Astrocyte (in vitro differentiated cells and primary cell): ENCODE data around the gene GAB2. TPM values are rescaled to one million over a fixed set of nuclear protein-coding genes. Genes with fewer than 3 reads are reported as not detected.

Source experiments
- DNase-seq: peaks from one replicate; pipeline ENCODE4 v3.0.0-alpha.2; 2010; ENCODE audit warnings: low read depth
- FAIRE-seq: peaks from 2 replicates; lab custom pipeline; 2011; peaks lifted over from hg19 to GRCh38; lab: Jason Lieb, UNC
- H2AFZ ChIP-seq: 2 replicates; pipeline ENCODE4 v1.6.0; 2012; ENCODE audit warnings: low read depth, low read length, inconsistent platforms
- H3K27ac ChIP-seq: 2 replicates; pipeline ENCODE4 v1.5.1; 2011; ENCODE audit warnings: low read depth, low read length, inconsistent platforms
- H3K27me3 ChIP-seq: 2 replicates; pipeline ENCODE4 v1.6.0; 2011; ENCODE audit warnings: low read length, inconsistent platforms; ENCODE audit not compliant: insufficient read depth
- H3K36me3 ChIP-seq: 2 replicates; pipeline ENCODE4 v1.5.1; 2011; ENCODE audit warnings: low read length, inconsistent platforms; ENCODE audit not compliant: insufficient read depth
- H3K4me1 ChIP-seq: 2 replicates; pipeline ENCODE4 v1.5.1; 2011; ENCODE audit warnings: low read length, inconsistent platforms; ENCODE audit not compliant: insufficient read depth
- H3K4me2 ChIP-seq: 2 replicates; pipeline ENCODE4 v1.6.0; 2012; ENCODE audit warnings: low read length, inconsistent platforms
- H3K4me3 ChIP-seq: 2 replicates; pipeline ENCODE4 v1.5.1; 2011; ENCODE audit warnings: low read depth, mild to moderate bottlenecking, low read length, inconsistent platforms; ENCODE audit not compliant: insufficient read depth
- H3K79me2 ChIP-seq: 2 replicates; pipeline ENCODE4 v1.6.0; 2012; ENCODE audit warnings: mild to moderate bottlenecking, low read length, inconsistent platforms; ENCODE audit not compliant: insufficient read depth
- H3K9ac ChIP-seq: 2 replicates; pipeline ENCODE4 v1.6.0; 2012; ENCODE audit warnings: mild to moderate bottlenecking, low read length, inconsistent platforms
- H3K9me3 ChIP-seq: 2 replicates; pipeline ENCODE4 v1.5.1; 2012; ENCODE audit warnings: low read depth, mild to moderate bottlenecking, low read length, inconsistent platforms; ENCODE audit not compliant: insufficient read depth
- H4K20me1 ChIP-seq: 2 replicates; pipeline ENCODE4 v1.6.0; 2012; ENCODE audit warnings: low read length, inconsistent platforms; ENCODE audit not compliant: insufficient read depth
- H3K27ac Mint-ChIP-seq: one replicate; pipeline ENCODE4 v1.8.0; 2021; ENCODE audit warnings: mild to moderate bottlenecking, mixed read lengths; ENCODE audit not compliant: unreplicated experiment
- H3K27me3 Mint-ChIP-seq: one replicate; pipeline ENCODE4 v1.8.0; 2021; ENCODE audit warnings: low read depth, mixed read lengths; ENCODE audit not compliant: unreplicated experiment
- H3K36me3 Mint-ChIP-seq: one replicate; pipeline ENCODE4 v1.8.0; 2021; ENCODE audit warnings: low read depth, mixed read lengths; ENCODE audit not compliant: unreplicated experiment
- H3K4me1 Mint-ChIP-seq: one replicate; pipeline ENCODE4 v1.8.0; 2021; ENCODE audit warnings: low read depth, mixed read lengths; ENCODE audit not compliant: unreplicated experiment
- H3K4me3 Mint-ChIP-seq: one replicate; pipeline ENCODE4 v1.8.0; 2021; ENCODE audit warnings: mild to moderate bottlenecking, moderate library complexity, mixed read lengths; ENCODE audit not compliant: unreplicated experiment
- H3K9me3 Mint-ChIP-seq: one replicate; pipeline ENCODE4 v1.8.0; 2021; ENCODE audit warnings: mild to moderate bottlenecking, mixed read lengths; ENCODE audit not compliant: unreplicated experiment
- CTCF ChIP-seq: IDR thresholded peaks from 2 replicates; pipeline ENCODE4 v1.5.1; 2011; ENCODE audit warnings: low read depth, mild to moderate bottlenecking, inconsistent platforms, low read length, moderate library complexity; ENCODE audit not compliant: insufficient read depth
- EZH2 ChIP-seq: IDR thresholded peaks from 2 replicates; pipeline ENCODE4 v1.6.1; 2012; ENCODE audit warnings: mild to moderate bottlenecking, low read length, inconsistent platforms; ENCODE audit not compliant: insufficient read depth
- total RNA-seq: library from RNA; stranded (reverse); gene quantifications from 2 replicates; pipeline ENCODE4 v1.2.1, GENCODE V29; 2021

Gene GAB2
- total RNA-seq, 1 donor from 2014 or later, result 18.2 TPM

DNA sequence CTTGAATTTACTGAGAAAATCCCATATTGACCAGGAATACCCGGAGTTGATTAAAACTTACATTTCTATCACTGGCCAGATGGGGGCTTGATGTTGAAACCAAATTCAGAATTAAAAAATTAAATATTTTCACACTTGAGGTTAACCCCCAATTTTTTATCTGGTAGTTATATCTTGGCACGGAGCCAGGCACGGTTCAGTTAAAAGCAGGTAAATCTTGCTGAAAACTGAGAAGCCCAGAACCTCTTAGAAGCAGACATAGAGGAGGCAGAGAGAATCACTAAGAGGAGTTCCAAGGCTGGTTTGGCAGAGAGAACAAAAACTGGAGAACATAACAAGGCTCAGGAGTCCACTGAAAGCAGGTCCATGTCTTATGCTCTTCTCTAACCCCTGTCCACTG, 151.2 kb downstream of the GAB2 start:
- DNase-seq (no peak), FAIRE-seq (no peak)
- Histone ChIP-seq H3K27me3 (no peaks in the 10 kb centered on the region), H3K27ac (no peak overlapping the region), H3K4me3 (no peak overlapping the region), H3K36me3 (no peaks in the 10 kb centered on the region), H2AFZ (no peak overlapping the region), H3K79me2 (no peaks in the 10 kb centered on the region), H3K9me3 (no peaks in the 10 kb centered on the region), H3K9ac (no peak overlapping the region), H4K20me1 (no peaks in the 10 kb centered on the region), H3K4me2 (no peak overlapping the region), H3K4me1 (no peaks in the 10 kb centered on the region)
- no peaks in the 10 kb centered on the region for H3K27me3 Mint-ChIP-seq
- TF ChIP-seq EZH2 (no peak), CTCF (no peak)
- H3K4me1 Mint-ChIP-seq, result peaks cover 3% of the 10 kb centered on the region
- H3K9me3 Mint-ChIP-seq, result peaks cover 2% of the 10 kb centered on the region
- no peak overlapping the region for H3K27ac Mint-ChIP-seq
- peaks cover 2% of the 10 kb centered on the region for H3K36me3 Mint-ChIP-seq
- no peak overlapping the region for H3K4me3 Mint-ChIP-seq

DNA sequence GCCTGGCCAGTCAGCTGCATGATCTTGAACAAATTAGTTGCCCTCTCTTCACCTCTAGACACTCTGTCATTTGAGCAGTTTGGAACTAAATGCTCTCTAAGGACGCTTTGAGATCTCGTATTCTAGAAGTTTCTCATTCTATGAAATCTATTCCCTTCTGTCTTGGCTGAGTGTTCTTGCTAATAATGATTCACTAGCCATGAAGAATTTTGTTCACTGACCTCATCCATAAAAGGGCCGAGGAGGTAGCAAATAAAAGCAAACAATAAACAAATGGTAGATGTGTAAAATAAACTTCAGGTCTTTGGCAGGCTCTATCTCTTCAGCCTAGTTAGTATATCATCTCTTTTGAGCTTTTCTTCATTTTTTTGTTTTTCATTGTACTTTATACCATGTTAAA, 152.3 kb downstream of the GAB2 start:
- H3K36me3 ChIP-seq, result no peaks in the 10 kb centered on the region
- H3K27me3 Mint-ChIP-seq, result no peaks in the 10 kb centered on the region
- no peak overlapping the region for H3K27ac Mint-ChIP-seq
- no peaks in the 10 kb centered on the region for H3K27me3 ChIP-seq
- H4K20me1 ChIP-seq, result no peaks in the 10 kb centered on the region
- FAIRE-seq (no peak), DNase-seq (no peak)
- no peak overlapping the region for H2AFZ ChIP-seq
- H3K9me3 Mint-ChIP-seq, result no peaks in the 10 kb centered on the region
- no peaks in the 10 kb centered on the region for H3K36me3 Mint-ChIP-seq
- H3K9ac ChIP-seq, result no peak overlapping the region
- H3K4me3 Mint-ChIP-seq, result no peak overlapping the region
- H3K79me2 ChIP-seq, result no peaks in the 10 kb centered on the region
- H3K9me3 ChIP-seq, result no peaks in the 10 kb centered on the region
- no peaks in the 10 kb centered on the region for H3K4me1 ChIP-seq
- peaks cover 3% of the 10 kb centered on the region for H3K4me1 Mint-ChIP-seq
- no peak overlapping the region for H3K4me3 ChIP-seq
- no peak overlapping the region for H3K4me2 ChIP-seq
- TF ChIP-seq EZH2 (no peak), CTCF (no peak)
- H3K27ac ChIP-seq, result no peak overlapping the region

DNA sequence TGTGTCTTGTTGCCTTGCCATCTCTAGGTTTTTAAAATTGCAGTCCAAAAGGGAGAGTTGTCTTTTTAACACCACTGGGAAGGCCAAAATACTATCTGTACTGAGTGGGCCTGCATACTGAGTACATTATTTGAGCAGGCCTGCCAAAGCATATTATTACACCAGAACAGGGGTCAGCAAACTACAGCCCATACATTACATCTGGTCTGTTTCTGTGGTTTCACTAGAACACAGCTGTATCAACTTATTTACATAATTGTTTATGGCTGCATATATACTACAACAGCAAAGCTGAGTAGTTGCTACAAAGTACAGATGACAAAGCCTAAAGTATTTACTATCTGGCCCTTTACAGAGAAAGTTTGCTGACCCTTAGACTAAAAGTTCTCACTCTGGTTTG, 154.9 kb downstream of the GAB2 start:
- H3K4me1 ChIP-seq, result no peaks in the 10 kb centered on the region
- H3K9me3 Mint-ChIP-seq, result no peaks in the 10 kb centered on the region
- H3K36me3 ChIP-seq, result no peaks in the 10 kb centered on the region
- no peaks in the 10 kb centered on the region for H4K20me1 ChIP-seq
- H3K79me2 ChIP-seq, result no peaks in the 10 kb centered on the region
- H3K27me3 ChIP-seq, result no peaks in the 10 kb centered on the region
- no peak overlapping the region for H2AFZ ChIP-seq
- H3K27ac ChIP-seq, result no peak overlapping the region
- FAIRE-seq, result no peak
- no peak overlapping the region for H3K4me3 Mint-ChIP-seq
- no peak overlapping the region for H3K4me2 ChIP-seq
- H3K27ac Mint-ChIP-seq, result no peak overlapping the region
- no peak overlapping the region for H3K4me3 ChIP-seq
- H3K9ac ChIP-seq, result no peak overlapping the region
- H3K36me3 Mint-ChIP-seq, result no peaks in the 10 kb centered on the region
- H3K9me3 ChIP-seq, result no peaks in the 10 kb centered on the region
- H3K4me1 Mint-ChIP-seq, result no peaks in the 10 kb centered on the region
- DNase-seq, result no peak
- TF ChIP-seq CTCF, result no peak
- no peak for TF ChIP-seq EZH2
- H3K27me3 Mint-ChIP-seq, result no peaks in the 10 kb centered on the region
